HEK293 (cell line): ENCODE data around the gene AKAP8L.
A peak's percentile ranks its signal among the peaks of the same experiment; 100 is the strongest.

Source experiments
- CTCF ChIA-PET: fragments of 350-600 bp; formaldehyde crosslinking; extraction: SDS; loops from one replicate; lab custom pipeline; 2021; ENCODE audit warnings: antibody characterized with exemption; lab: Yijun Ruan, JAX
- POLR2A ChIA-PET: fragments of 300-600 bp; formaldehyde crosslinking; extraction: SDS; loops from one replicate; lab custom pipeline; 2020; ENCODE audit warnings: antibody characterized with exemption, inconsistent platforms; lab: Yijun Ruan, JAX
- H3K27ac ChIP-seq: fragments of 200-500 bp; sonication (Bioruptor generic); 2 replicates; pipeline ENCODE4 v1.5.1; 2014; ENCODE audit warnings: low read depth, low read length, control low read depth, inconsistent platforms; ENCODE audit errors: extremely low read depth
- H3K36me3 ChIP-seq, 2 experiments: fragments of 200-500 bp in 1 of 2; sonication (Bioruptor generic) in 1 of 2; 1 replicate in 1 of 2; 2 replicates in 1 of 2; pipeline ENCODE4 v1.5.1; 2014 to 2017; ENCODE audit warnings: inconsistent platforms in 2 of 2, low read length in 2 of 2; ENCODE audit not compliant: control insufficient read depth in 2 of 2, insufficient read depth in 1 of 2
- H3K4me1 ChIP-seq: fragments of 200-500 bp; sonication (Bioruptor generic); 2 replicates; pipeline ENCODE4 v1.5.1; 2014; ENCODE audit warnings: mild to moderate bottlenecking, low read length, inconsistent platforms; ENCODE audit not compliant: control insufficient read depth, insufficient read depth
- H3K4me3 ChIP-seq: 2 replicates; pipeline ENCODE4 v1.5.1; 2011; ENCODE audit warnings: low read depth, mild to moderate bottlenecking, control low read depth, low read length, moderate library complexity
- H3K9me3 ChIP-seq: fragments of 200-500 bp; sonication (Bioruptor generic); 2 replicates; pipeline ENCODE4 v1.5.1; 2014; ENCODE audit warnings: low read depth, low read length, inconsistent platforms; ENCODE audit not compliant: control insufficient read depth, insufficient read depth
- BCL11B ChIP-seq: fragments of 450-650 bp; formaldehyde crosslinking; IDR thresholded peaks from 2 replicates; pipeline ENCODE4 v1.5.1; 2016; ENCODE audit warnings: low read depth, missing biosample characterization, missing genetic modification characterization
- ELK4 ChIP-seq: IDR thresholded peaks from 2 replicates; pipeline ENCODE4 v1.6.1; 2011; ENCODE audit warnings: mild to moderate bottlenecking, low read depth, low read length, borderline replicate concordance
- GLI2 ChIP-seq: fragments of 450-650 bp; formaldehyde crosslinking; IDR thresholded peaks from 2 replicates; pipeline ENCODE4; 2017; ENCODE audit warnings: missing biosample characterization, missing genetic modification characterization, low read depth, borderline replicate concordance
- GLIS1 ChIP-seq: fragments of 450-650 bp; formaldehyde crosslinking; IDR thresholded peaks from 2 replicates; pipeline ENCODE4 v1.5.1; 2016; ENCODE audit warnings: missing biosample characterization, missing genetic modification characterization
- PRDM1 ChIP-seq: fragments of 450-650 bp; formaldehyde crosslinking; IDR thresholded peaks from 2 replicates; pipeline ENCODE4; 2016; ENCODE audit warnings: missing biosample characterization, missing genetic modification characterization
- ZBTB1 ChIP-seq: fragments of 450-650 bp; formaldehyde crosslinking; IDR thresholded peaks from 2 replicates; pipeline ENCODE4 v1.5.1; 2016; ENCODE audit warnings: missing biosample characterization, missing genetic modification characterization
- ZBTB21 ChIP-seq: fragments of 450-650 bp; formaldehyde crosslinking; IDR thresholded peaks from 2 replicates; pipeline ENCODE4 v1.5.1; 2017; ENCODE audit warnings: missing biosample characterization, missing genetic modification characterization
- ZEB2 ChIP-seq: fragments of 450-650 bp; formaldehyde crosslinking; IDR thresholded peaks from 2 replicates; pipeline ENCODE4 v1.5.1; 2016; ENCODE audit warnings: missing biosample characterization, missing genetic modification characterization
- ZFHX2 ChIP-seq: fragments of 450-650 bp; formaldehyde crosslinking; conservative IDR thresholded peaks from 2 replicates; pipeline ENCODE4 v1.5.1; 2016; ENCODE audit warnings: missing biosample characterization, missing genetic modification characterization
- ZFP69B ChIP-seq: fragments of 450-650 bp; formaldehyde crosslinking; IDR thresholded peaks from 2 replicates; pipeline ENCODE4 v1.5.1; 2016; ENCODE audit warnings: missing biosample characterization, missing genetic modification characterization
- ZIC2 ChIP-seq: fragments of 450-650 bp; formaldehyde crosslinking; IDR thresholded peaks from 2 replicates; pipeline ENCODE4 v1.5.1; 2016; ENCODE audit warnings: missing biosample characterization, missing genetic modification characterization
- ZNF133 ChIP-seq: fragments of 450-650 bp; formaldehyde crosslinking; IDR thresholded peaks from 2 replicates; pipeline ENCODE4 v1.5.1; 2016; ENCODE audit warnings: missing biosample characterization, missing genetic modification characterization
- ZNF221 ChIP-seq: fragments of 450-650 bp; formaldehyde crosslinking; IDR thresholded peaks from 2 replicates; pipeline ENCODE4 v1.5.1; 2017; ENCODE audit warnings: missing biosample characterization, missing genetic modification characterization, borderline replicate concordance
- ZNF223 ChIP-seq: fragments of 450-650 bp; formaldehyde crosslinking; IDR thresholded peaks from 2 replicates; pipeline ENCODE4 v1.5.1; 2016; ENCODE audit warnings: missing biosample characterization, missing genetic modification characterization
- ZNF248 ChIP-seq: fragments of 450-650 bp; formaldehyde crosslinking; IDR thresholded peaks from 2 replicates; pipeline ENCODE4 v1.5.1; 2017; ENCODE audit warnings: missing biosample characterization, missing genetic modification characterization
- ZNF302 ChIP-seq: fragments of 450-650 bp; formaldehyde crosslinking; IDR thresholded peaks from 2 replicates; pipeline ENCODE4 v1.5.1; 2016; ENCODE audit warnings: missing biosample characterization, missing genetic modification characterization, low read depth
- ZNF350 ChIP-seq: fragments of 450-650 bp; formaldehyde crosslinking; IDR thresholded peaks from 2 replicates; pipeline ENCODE4 v1.5.0; 2017; ENCODE audit warnings: missing biosample characterization, mild to moderate bottlenecking, missing genetic modification characterization
- ZNF391 ChIP-seq: fragments of 450-650 bp; formaldehyde crosslinking; IDR thresholded peaks from 2 replicates; pipeline ENCODE4 v1.5.1; 2016; ENCODE audit warnings: low read depth, missing biosample characterization, missing genetic modification characterization, borderline replicate concordance
- ZNF501 ChIP-seq: fragments of 450-650 bp; formaldehyde crosslinking; IDR thresholded peaks from 2 replicates; pipeline ENCODE4 v1.5.1; 2016; ENCODE audit warnings: missing biosample characterization, missing genetic modification characterization
- ZNF664 ChIP-seq: fragments of 450-650 bp; formaldehyde crosslinking; IDR thresholded peaks from 2 replicates; pipeline ENCODE4 v1.5.1; 2016; ENCODE audit warnings: missing biosample characterization, missing genetic modification characterization
- ZNF76 ChIP-seq: fragments of 450-650 bp; formaldehyde crosslinking; IDR thresholded peaks from 2 replicates; pipeline ENCODE4; 2016; ENCODE audit warnings: low read depth, missing biosample characterization, missing genetic modification characterization, borderline replicate concordance
- TF ChIP-seq, protein P1 (sequence below): fragments of 450-650 bp; formaldehyde crosslinking; IDR thresholded peaks from 2 replicates; pipeline ENCODE4 v1.5.1; 2016; ENCODE audit warnings: missing biosample characterization, missing genetic modification characterization
- TF ChIP-seq, protein P2 (sequence below): fragments of 450-650 bp; formaldehyde crosslinking; IDR thresholded peaks from 2 replicates; pipeline ENCODE4 v1.5.1; 2016; ENCODE audit warnings: missing biosample characterization, missing genetic modification characterization

Gene AKAP8L

GRCh38 chr19:15424121-15424520 lies 5.3 kb upstream of the AKAP8L start:
- no peak overlapping the region for H3K4me3 ChIP-seq
- POLR2A ChIA-PET, result no interaction called here
- TF ChIP-seq ZBTB21 (tag by site-specific recombination) (no peak), ZNF302 (tag by site-specific recombination) (no peak), ZNF664 (tag by site-specific recombination) (no peak), ZFP69B (no peak), ZNF501 (tag by site-specific recombination) (no peak), ZNF223 (tag by site-specific recombination) (no peak)
- TF ChIP-seq, protein P1, sequence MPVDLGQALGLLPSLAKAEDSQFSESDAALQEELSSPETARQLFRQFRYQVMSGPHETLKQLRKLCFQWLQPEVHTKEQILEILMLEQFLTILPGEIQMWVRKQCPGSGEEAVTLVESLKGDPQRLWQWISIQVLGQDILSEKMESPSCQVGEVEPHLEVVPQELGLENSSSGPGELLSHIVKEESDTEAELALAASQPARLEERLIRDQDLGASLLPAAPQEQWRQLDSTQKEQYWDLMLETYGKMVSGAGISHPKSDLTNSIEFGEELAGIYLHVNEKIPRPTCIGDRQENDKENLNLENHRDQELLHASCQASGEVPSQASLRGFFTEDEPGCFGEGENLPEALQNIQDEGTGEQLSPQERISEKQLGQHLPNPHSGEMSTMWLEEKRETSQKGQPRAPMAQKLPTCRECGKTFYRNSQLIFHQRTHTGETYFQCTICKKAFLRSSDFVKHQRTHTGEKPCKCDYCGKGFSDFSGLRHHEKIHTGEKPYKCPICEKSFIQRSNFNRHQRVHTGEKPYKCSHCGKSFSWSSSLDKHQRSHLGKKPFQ (tag by site-specific recombination), result no peak
- H3K27ac ChIP-seq, result no peak overlapping the region
- CTCF ChIA-PET, result interaction anchor here (0.6 kb wide), 1 partner anchor 40 kb away, joined by 3 read pairs; the partner anchor contains the start of gene RASAL3
- no peaks in the 10 kb centered on the region for H3K9me3 ChIP-seq
- H3K4me1 ChIP-seq, result peaks cover 3% of the 10 kb centered on the region; the same call in 1 of the 2 replicates
- H3K36me3 ChIP-seq, result peaks cover 11 to 68% of the 10 kb centered on the region in 2 experiments

DNA sequence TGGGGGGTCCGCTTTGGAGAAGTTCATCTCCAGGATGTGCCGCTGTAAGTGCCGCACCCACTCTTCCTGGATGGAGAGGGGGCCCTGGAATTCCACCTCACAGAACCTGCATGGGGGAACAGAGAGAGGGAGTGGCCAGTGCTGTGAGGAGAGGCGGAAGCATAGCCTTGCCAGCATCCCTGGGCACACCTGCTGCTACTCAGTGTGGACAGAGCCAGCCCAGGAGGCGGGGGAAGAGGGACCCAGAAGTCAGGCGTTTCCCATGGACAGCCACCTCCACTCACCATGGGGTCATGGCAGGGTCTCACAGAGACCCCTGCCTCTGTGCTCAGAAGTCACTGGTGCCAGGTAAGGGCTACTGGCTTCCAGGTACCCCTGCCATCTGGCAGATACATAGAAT lies 4.3 kb upstream of the AKAP8L start:
- TF ChIP-seq ZBTB1 (no peak), ZFHX2 (tag by site-specific recombination) (no peak)
- H3K9me3 ChIP-seq, result no peaks in the 10 kb centered on the region
- ChIA-PET CTCF (no interaction called here), POLR2A (no interaction called here)
- peaks cover 3% of the 10 kb centered on the region; the same call in 1 of the 2 replicates for H3K4me1 ChIP-seq
- H3K27ac ChIP-seq, result no peak overlapping the region
- peaks cover 11 to 59% of the 10 kb centered on the region in 2 experiments for H3K36me3 ChIP-seq
- no peak overlapping the region for H3K4me3 ChIP-seq

- TF ChIP-seq GLIS1 (tag by site-specific recombination) (peak; percentile 85), PRDM1 (tag by site-specific recombination) (peak; percentile 7; the same call in 1 of the 2 replicates), GLI2 (tag by site-specific recombination) (no peak), ZIC2 (tag by site-specific recombination) (peak; percentile 30; the same call in 1 of the 2 replicates)
- TF ChIP-seq, all 188 proteins: peak for 3
- no peak overlapping the region for H3K27ac ChIP-seq
- peaks cover 11 to 56% of the 10 kb centered on the region in 2 experiments for H3K36me3 ChIP-seq
- POLR2A ChIA-PET, result no interaction called here
- CTCF ChIA-PET, result no interaction called here
- no peaks in the 10 kb centered on the region for H3K9me3 ChIP-seq
- peaks cover 4% of the 10 kb centered on the region for H3K4me1 ChIP-seq
- H3K4me3 ChIP-seq, result no peak overlapping the region
These were observed 3.7 kb upstream of the AKAP8L start for GRCh38 chr19:15422296-15423075.

GRCh38 chr19:15421721-15422260 lies 3.0 kb upstream of the AKAP8L start:
- POLR2A ChIA-PET, result interaction anchor here (0.6 to 3.5 kb wide), 3 partner anchors 8 to 238 kb away, joined by 4 to 26 read pairs (median 5); no protein-coding TSS in a partner anchor
- Histone ChIP-seq H3K9me3 (no peaks in the 10 kb centered on the region), H3K4me1 (peaks cover 11% of the 10 kb centered on the region), H3K4me3 (no peak overlapping the region), H3K36me3 (peaks cover 11 to 56% of the 10 kb centered on the region in 2 experiments), H3K27ac (no peak overlapping the region)
- CTCF ChIA-PET, result interaction anchor here (0.6 to 2.7 kb wide), 4 partner anchors 11 to 134 kb away, joined by 3 to 8 read pairs (median 4); no protein-coding TSS in a partner anchor
- TF ChIP-seq, protein P2, sequence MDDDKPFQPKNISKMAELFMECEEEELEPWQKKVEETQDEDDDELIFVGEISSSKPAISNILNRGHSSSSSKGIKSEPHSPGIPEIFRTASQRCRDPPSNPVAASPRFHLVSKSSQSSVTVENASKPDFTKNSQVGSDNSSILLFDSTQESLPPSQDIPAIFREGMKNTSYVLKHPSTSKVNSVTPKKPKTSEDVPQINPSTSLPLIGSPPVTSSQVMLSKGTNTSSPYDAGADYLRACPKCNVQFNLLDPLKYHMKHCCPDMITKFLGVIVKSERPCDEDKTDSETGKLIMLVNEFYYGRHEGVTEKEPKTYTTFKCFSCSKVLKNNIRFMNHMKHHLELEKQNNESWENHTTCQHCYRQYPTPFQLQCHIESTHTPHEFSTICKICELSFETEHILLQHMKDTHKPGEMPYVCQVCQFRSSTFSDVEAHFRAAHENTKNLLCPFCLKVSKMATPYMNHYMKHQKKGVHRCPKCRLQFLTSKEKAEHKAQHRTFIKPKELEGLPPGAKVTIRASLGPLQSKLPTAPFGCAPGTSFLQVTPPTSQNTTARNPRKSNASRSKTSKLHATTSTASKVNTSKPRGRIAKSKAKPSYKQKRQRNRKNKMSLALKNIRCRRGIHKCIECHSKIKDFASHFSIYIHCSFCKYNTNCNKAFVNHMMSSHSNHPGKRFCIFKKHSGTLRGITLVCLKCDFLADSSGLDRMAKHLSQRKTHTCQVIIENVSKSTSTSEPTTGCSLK (tag by site-specific recombination), result no peak
- no peak for TF ChIP-seq ZNF248 (tag by site-specific recombination)
- no peak for TF ChIP-seq ELK4
- TF ChIP-seq ZNF350 (tag by site-specific recombination), result no peak
- no peak for TF ChIP-seq ZNF133 (tag by site-specific recombination)
- TF ChIP-seq ZEB2 (tag by site-specific recombination), result no peak
- no peak for TF ChIP-seq ZNF221 (tag by site-specific recombination)
- no peak for TF ChIP-seq ZNF391 (tag by site-specific recombination)
- no peak for TF ChIP-seq BCL11B (tag by site-specific recombination)
- no peak for TF ChIP-seq ZNF76 (tag by site-specific recombination)
